ENCODE data around the gene PLXDC2. TPM values are rescaled to one million over a fixed set of nuclear protein-coding genes. Genes with fewer than 3 reads are reported as not detected.

The PLXDC2 gene
- total and polyA plus RNA-seq, 10 of the 15 experiments (the other 5 are each of a cell fraction or from before 2014, with no cell fraction given), result 0.05 to 1.8 (median 0.14) TPM; not detected in 2

DNA sequence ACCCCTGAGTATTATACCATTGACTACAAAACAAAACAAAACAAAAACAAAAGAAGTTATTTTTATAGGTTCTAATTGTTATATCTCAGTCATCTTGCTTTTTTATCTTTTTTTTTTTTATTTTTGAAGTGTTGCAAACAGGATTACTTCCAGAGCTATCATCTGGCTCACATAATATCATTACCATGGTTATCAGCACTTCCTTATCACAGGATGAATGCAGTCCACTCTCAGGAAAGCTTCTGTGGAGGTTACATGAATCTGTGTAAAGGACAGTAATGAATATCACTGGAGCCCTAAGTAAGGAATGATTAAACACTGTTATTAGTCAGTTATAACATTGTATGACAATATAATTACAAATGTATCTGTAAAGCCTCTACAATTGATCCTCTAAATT, 451.5 kb downstream of the PLXDC2 start (continued):
- TF ChIP-seq, protein P1, sequence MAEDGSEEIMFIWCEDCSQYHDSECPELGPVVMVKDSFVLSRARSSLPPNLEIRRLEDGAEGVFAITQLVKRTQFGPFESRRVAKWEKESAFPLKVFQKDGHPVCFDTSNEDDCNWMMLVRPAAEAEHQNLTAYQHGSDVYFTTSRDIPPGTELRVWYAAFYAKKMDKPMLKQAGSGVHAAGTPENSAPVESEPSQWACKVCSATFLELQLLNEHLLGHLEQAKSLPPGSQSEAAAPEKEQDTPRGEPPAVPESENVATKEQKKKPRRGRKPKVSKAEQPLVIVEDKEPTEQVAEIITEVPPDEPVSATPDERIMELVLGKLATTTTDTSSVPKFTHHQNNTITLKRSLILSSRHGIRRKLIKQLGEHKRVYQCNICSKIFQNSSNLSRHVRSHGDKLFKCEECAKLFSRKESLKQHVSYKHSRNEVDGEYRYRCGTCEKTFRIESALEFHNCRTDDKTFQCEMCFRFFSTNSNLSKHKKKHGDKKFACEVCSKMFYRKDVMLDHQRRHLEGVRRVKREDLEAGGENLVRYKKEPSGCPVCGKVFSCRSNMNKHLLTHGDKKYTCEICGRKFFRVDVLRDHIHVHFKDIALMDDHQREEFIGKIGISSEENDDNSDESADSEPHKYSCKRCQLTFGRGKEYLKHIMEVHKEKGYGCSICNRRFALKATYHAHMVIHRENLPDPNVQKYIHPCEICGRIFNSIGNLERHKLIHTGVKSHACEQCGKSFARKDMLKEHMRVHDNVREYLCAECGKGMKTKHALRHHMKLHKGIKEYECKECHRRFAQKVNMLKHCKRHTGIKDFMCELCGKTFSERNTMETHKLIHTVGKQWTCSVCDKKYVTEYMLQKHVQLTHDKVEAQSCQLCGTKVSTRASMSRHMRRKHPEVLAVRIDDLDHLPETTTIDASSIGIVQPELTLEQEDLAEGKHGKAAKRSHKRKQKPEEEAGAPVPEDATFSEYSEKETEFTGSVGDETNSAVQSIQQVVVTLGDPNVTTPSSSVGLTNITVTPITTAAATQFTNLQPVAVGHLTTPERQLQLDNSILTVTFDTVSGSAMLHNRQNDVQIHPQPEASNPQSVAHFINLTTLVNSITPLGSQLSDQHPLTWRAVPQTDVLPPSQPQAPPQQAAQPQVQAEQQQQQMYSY (CRISPR knock-in tag; IDR thresholded peaks at IDR 0.05), result no peak
- TF ChIP-seq MEF2B (IDR thresholded peaks at IDR 0.05; ENCODE audit: partially characterized antibody, poor library complexity, severe bottlenecking), result no peak

DNA sequence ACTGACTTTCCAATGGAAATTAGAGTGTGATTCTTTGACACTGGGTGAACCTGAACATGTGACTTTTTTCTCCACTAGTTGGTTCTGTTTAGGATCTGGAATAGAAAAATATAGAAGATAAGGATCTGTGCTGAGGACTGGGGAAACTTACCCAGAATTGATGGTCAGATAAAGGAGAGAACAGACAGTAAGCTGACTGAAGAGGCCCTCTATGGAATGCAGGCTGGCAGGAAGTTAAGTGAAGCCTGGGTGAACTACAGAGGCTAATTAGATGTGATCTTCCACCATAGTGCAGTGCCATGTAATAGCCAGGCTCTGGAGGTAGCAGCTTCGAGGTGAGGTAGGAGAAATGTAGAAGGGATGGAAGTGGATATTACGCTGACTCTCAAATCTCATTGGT, 455.3 kb downstream of the PLXDC2 start:
- WGBS (ENCODE audit: insufficient coverage, insufficient replicate concordance, low lambda C conversion rate, missing lambda C conversion rate), result 48% methylated on average over 2 of the region's 2 CpGs
- no peaks in the 10 kb centered on the region for H3K9me3 ChIP-seq (replicated peaks; ENCODE audit: control insufficient read depth, insufficient read depth, low read length)
- TF ChIP-seq FOXK2 (IDR thresholded peaks at IDR 0.05) (no peak), RBBP5 (conservative IDR thresholded peaks at IDR 0.05) (no peak), RAD21 (IDR thresholded peaks at IDR 0.05; ENCODE audit: insufficient read depth, low read depth, low read length) (no peak), POLR2AphosphoS5 (IDR thresholded peaks at IDR 0.05; ENCODE audit: low read length) (no peak), BMI1 (IDR thresholded peaks at IDR 0.05; ENCODE audit: borderline replicate concordance) (no peak), CHD2 (IDR thresholded peaks at IDR 0.05; ENCODE audit: borderline replicate concordance, low read depth, low read length) (no peak), ZBTB33 (IDR thresholded peaks at IDR 0.05) (no peak), NR2C2 (IDR thresholded peaks at IDR 0.05; ENCODE audit: borderline replicate concordance, control insufficient read depth, insufficient read length, low read depth) (no peak), SPI1 (IDR thresholded peaks at IDR 0.05; ENCODE audit: borderline replicate concordance, insufficient read depth, low read depth, low read length) (no peak), SIX5 (IDR thresholded peaks at IDR 0.05; ENCODE audit: low read depth, low read length, severe bottlenecking) (no peak), IKZF2 (IDR thresholded peaks at IDR 0.05) (no peak), NFYA (IDR thresholded peaks at IDR 0.05; ENCODE audit: borderline replicate concordance, low read depth, low read length) (no peak), POLR2A (IDR thresholded peaks at IDR 0.05; ENCODE audit: low read depth, low read length) (no peak), TCF3 (IDR thresholded peaks at IDR 0.05; ENCODE audit: borderline replicate concordance, insufficient read depth, low read depth, low read length) (no peak)
- TF ChIP-seq, protein P2, sequence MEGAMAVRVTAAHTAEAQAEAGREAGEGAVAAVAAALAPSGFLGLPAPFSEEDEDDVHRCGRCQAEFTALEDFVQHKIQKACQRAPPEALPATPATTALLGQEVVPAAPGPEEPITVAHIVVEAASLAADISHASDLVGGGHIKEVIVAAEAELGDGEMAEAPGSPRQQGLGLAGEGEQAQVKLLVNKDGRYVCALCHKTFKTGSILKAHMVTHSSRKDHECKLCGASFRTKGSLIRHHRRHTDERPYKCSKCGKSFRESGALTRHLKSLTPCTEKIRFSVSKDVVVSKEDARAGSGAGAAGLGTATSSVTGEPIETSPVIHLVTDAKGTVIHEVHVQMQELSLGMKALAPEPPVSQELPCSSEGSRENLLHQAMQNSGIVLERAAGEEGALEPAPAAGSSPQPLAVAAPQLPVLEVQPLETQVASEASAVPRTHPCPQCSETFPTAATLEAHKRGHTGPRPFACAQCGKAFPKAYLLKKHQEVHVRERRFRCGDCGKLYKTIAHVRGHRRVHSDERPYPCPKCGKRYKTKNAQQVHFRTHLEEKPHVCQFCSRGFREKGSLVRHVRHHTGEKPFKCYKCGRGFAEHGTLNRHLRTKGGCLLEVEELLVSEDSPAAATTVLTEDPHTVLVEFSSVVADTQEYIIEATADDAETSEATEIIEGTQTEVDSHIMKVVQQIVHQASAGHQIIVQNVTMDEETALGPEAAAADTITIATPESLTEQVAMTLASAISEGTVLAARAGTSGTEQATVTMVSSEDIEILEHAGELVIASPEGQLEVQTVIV (IDR thresholded peaks at IDR 0.05; ENCODE audit: borderline replicate concordance, partially characterized antibody), result no peak

More for the DNA sequence above, 455.3 kb downstream of the PLXDC2 start:
- Histone ChIP-seq H3K36me3 (ENCODE audit: control insufficient read depth in 2 of 2, insufficient read depth in 2 of 2, low read length in 1 of 2) (no peaks in the 10 kb centered on the region), H3K79me2 (ENCODE audit: control insufficient read depth, insufficient read depth, low read length) (no peaks in the 10 kb centered on the region), H3K27me3 (replicated peaks in 1 of 2; ENCODE audit: control insufficient read depth in 2 of 2, insufficient read depth in 2 of 2, low read length in 1 of 2) (no peaks in the 10 kb centered on the region), H3K4me2 (ENCODE audit: control insufficient read depth, insufficient read depth) (no peak overlapping the region), H4K20me1 (ENCODE audit: control insufficient read depth, insufficient read depth) (no peaks in the 10 kb centered on the region), H3K4me1 (ENCODE audit: control insufficient read depth, insufficient read depth, low read length) (no peaks in the 10 kb centered on the region), H2AFZ (ENCODE audit: control insufficient read depth, low read depth, low read length) (no peak overlapping the region), H3K9ac (ENCODE audit: control insufficient read depth, insufficient read depth, low read length) (no peak overlapping the region), H3K27ac (ENCODE audit: control insufficient read depth, insufficient read depth) (no peak overlapping the region), H3K4me3 (no peak overlapping the region)
- FAIRE-seq, result no peak
- ChIA-PET CTCF (no interaction called here), RAD21 (ENCODE audit: unreplicated experiment) (no interaction called here), POLR2A (no interaction called here), SMC1A (ENCODE audit: uncharacterized antibody, unreplicated experiment) (no interaction called here)
- in situ Hi-C loops (cut with MboI) (no loop called here), intact Hi-C loops (cut with micrococcal nuclease; ENCODE audit: unreplicated experiment) (no loop called here)
- ATAC-seq, result no peak
- BruUV-seq (replicated peaks), result no TSS peak
- DNase-seq (ENCODE audit: low read depth, low spot score), result no peak
